Mesenteric fat pad (tissue), 1 donor: Measurements from ENCODE around the gene ACTRT2. TPM values are rescaled to one million over a fixed set of nuclear protein-coding genes. Genes with fewer than 3 reads are reported as not detected.

ENCODE experiments used
- DNase-seq: peaks from one replicate; pipeline ENCODE4 v3.0.0-alpha.2; 2020; ENCODE audit warnings: low spot score
- total RNA-seq: library from RNA; stranded (reverse); fragmentation: NEBNext Ultra II Directional; extraction: Animal tissue kit (Norgen Biotek cat#: 25700); gene quantifications from one replicate; pipeline ENCODE4 v1.2.1, GENCODE V29; 2021
- donor health status: DM: yes; HTN: yes; CAD: no.

ACTRT2 gene
- total RNA-seq, 1 donor from 2014 or later: not detected

DNA sequence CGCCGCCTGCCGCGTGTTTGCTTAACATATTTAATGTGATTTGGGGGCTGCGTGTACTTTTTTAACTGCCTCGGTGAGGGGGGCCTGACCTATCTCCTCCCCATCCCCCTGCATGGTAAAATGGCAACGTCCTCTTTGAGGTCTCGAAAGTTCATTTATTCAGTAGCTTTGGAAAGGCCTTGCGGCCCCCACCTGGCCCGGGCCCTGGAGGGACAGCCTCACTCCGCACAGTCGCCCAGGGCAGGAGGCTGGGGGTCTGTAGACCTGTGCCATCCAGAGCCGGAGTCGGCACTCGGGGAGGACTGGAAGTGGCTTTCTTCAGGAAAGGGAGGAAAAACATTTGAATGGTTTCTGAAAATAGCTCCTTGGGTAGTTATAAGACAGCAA lies 38.0 kb upstream of the ACTRT2 start:
- DNase-seq: peak; percentile 55

DNA sequence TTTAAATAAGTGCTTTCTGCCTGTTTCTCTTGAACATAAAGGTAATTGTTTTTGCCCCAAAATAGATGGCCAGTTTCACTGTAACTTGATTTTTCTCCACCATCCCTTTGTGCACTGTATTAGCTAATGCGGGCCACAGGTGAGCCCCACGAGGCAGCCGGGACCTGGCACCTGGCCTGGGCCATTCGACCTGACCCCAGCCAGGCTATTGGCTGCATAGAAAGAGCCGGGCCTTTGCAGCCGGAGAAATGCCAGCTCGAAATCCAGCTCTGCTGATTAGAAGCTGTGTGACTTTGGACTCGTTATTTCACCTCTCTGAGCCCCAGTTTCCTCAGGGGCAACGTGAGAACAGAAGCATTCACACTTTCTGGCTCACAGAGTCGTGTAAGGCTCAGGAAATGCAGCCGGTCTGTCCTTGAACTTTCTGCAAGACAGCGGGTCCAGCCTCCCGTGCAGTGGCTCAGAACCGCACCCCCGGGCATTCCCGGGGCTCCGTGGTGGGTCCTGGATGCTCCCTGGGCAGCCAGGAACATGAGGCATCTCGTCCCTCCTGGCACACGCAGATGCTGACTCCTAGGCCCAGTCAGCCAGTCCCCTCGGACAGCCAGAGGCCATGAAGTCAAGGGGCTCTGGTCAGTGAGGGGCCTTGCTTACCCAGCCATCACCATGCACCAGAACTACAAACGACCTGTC lies 37.4 kb upstream of the ACTRT2 start:
- peak; percentile 87 for DNase-seq

DNA sequence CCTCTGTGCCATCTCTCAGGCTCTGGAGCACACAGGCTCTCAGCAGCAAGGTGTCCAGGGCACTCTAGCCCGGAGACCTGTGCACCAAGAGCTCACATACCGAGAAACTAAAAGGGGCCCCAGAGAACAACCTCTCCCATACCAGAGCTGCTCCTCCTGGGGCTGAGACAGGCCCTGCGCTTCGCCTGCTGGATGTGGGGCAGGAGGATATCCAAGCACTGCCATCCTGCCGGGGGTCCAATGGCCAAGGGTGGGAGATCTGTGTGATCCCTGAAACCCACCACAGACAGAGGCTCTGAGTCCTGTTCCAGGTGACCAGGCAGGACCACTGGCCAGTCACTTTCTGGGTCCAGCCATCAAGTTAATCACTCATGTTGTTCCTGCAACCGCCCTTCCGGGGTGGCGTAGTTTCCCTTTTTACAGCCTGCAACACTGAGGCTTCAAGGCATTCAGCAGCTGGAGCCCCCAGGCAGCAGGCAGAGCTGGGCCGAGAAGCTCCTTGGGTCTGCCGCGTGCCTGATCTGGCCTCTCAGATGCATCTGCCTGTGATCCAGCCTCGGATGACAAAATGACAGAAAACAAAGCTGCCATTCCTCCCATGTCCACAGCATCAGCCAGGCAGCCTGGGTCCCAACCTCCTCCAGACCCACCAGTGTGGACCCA lies 36.7 kb upstream of the ACTRT2 start:
- DNase-seq: peak; percentile 59

DNA sequence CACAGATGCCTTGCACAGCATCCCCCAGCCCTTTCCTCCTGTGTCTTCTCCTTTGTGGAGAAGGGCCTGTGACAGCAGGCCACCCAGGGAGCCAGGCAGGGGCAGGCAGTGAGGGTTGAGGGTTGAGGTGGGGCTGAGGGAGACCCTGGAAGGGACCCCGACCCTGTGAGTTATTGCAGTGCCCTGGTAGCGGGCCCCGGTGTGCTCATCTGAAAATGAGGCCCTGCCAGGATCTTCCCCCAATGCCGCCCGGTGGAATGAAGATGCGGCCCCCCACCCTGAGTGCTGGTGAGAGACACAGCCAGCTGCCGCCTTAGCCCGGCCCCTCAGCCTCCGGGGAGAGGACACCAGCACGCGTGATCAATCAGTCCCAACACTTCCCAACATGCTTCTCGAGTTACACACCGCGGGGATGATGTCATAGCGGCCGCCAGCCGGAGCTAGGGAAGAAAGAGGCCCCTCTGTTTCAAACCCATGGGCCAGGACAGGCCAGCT lies 36.2 kb upstream of the ACTRT2 start:
- DNase-seq: peak; percentile 88

DNA sequence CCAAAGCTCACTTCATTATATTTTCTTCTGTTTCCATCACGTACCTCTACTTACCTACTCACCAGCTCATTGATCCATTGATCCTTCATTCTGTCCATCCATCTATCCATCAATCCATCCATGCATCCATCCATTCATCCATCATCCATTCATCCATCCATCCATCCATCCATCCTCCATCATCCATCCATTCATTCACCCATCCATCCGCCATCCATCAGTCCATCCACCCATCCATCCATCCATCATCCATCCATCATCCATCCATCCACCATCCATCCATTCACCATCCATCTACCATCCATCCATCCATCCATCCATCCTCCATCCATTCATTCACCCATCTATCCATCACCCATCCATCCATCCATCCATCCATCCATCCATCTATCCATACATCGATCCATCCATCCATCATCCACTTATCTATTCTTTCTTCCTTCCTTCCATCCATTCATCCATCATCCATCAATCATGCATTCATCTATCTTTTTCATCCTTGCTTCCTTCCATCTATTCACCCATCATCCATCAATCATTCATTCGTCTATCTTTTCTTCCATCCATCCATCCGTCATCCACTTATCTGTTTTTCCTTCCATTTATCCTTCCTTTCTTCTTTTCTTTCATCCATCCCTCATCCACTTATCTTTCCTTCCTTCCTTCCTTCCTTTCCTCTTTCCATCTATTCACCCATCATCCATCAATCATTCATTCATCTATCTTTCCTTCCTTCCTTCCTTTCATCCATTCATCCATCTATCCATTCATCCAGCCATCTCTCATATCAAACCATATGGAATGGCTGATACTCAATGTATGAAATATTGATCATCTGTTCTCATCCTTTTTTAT lies 35.3 kb upstream of the ACTRT2 start:
- DNase-seq: no peak

GRCh38 chr1:2986549-2987305 lies 34.5 kb upstream of the ACTRT2 start:
- DNase-seq: peak; percentile 82

- peak; percentile 53 for DNase-seq
Observed at GRCh38 chr1:2987773-2988172, 33.5 kb upstream of the ACTRT2 start.

- DNase-seq: peak; percentile 72
Observed at GRCh38 chr1:2988256-2988655, 33.0 kb upstream of the ACTRT2 start.

GRCh38 chr1:2989185-2989584 lies 32.1 kb upstream of the ACTRT2 start:
- no peak for DNase-seq

DNA sequence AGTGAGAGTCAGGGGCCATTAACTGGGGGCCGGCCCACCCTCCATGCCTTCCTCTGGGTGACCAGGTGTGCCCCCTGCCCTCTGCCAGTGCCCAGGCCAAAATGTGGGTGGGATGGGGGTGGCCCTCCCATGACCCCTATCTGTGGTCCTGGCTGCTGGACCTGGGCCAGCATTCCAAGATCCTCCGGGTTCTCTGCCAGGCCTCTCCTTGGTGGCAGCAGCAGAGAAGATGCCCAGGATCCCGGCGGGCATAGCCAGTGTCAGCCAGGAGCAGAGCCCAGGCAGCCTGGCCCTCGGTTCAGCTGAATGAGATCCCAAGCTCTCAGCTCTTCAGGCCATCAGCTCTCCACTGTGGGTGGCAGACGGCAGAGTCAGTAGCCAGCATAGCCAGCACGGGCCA lies 31.3 kb upstream of the ACTRT2 start:
- DNase-seq: peak; percentile 55

- DNase-seq: peak; percentile 87
Observed at GRCh38 chr1:2990376-2991115, 30.7 kb upstream of the ACTRT2 start.

DNA sequence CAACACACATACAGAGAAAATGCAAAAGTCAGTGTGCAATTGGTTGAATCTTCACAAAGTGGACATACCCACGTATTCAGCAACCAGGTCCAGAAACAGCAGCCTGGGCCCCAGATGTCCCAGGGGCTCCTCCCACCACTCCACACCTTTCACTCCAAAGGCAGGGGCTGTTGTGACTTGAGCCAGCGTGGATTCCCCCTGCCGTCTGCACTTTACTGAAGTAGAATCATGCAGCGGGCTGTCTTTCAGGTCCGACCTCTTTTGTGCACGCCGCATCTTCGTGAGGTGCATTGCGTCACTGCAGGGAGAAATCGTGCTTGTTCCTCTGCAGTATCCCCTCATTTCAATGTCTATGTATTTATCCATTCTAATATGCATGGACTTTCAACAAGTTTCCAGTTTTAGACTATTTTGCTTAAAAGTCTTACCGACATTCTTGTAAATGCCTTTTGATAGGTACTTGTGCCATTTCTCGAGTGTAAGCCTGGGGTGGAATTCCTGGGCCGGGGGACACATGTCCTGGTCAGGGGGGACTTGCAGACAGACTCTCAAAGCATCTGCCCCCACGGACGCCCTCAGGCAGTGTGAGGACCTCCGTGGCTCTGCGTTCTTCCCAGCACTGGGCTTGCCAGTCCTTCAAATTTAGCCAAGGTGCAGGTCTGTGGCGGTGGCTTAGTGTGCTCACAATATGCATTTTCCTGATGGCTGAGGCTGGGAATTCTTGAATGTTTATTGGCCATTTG lies 29.3 kb upstream of the ACTRT2 start:
- peak; percentile 76 for DNase-seq

- peak; percentile 39 for DNase-seq
Observed at GRCh38 chr1:2998503-2999100, 22.7 kb upstream of the ACTRT2 start.

GRCh38 chr1:2999138-2999537 lies 22.1 kb upstream of the ACTRT2 start:
- DNase-seq: no peak

DNA sequence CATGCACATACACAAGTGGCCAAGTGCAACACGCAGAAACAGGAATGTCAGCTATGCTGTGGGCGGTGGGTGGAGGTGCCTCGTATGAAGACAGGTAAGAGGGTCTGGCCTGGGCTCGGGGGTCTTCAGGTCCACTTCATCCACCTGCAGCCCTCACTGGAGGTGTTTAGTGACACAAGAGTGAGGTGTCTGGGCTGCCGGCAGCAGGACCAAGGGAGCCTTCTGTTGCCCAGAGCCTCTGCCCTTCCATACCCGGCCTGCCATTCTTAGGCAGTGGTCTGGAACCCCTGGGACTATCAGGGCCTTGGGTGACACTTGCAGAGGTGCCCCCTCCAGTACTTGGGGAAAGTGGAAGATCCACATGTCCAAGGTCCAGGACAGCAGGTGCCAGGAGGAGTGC lies 21.7 kb upstream of the ACTRT2 start:
- peak; percentile 68 for DNase-seq

DNA sequence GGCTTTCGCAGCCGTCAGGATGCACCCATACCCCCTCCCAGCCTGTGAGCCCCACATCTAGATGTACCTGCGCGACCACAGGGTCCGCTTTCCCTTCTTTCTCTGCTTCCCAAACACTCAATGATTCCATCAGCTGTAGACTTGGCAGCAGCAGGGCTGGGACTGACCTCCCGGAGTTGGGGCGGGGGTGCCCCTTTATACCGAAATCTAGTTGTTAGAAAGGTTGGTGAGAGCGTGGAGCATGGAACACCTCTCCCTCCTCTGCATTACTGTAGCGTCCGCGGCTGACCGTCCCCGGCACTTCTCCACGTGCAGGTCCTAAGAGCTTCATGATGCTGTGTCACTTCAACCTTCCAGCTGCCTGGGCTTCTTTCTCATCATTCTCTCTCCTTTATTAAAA lies 21.1 kb upstream of the ACTRT2 start:
- DNase-seq: peak; percentile 88

GRCh38 chr1:3000671-3001470 lies 20.4 kb upstream of the ACTRT2 start:
- peak; percentile 79 for DNase-seq
